GM12878 (cell line): Measurements from ENCODE around the gene EVC. TPM values are rescaled to one million over a fixed set of nuclear protein-coding genes. Genes with fewer than 3 reads are reported as not detected.

Experiments
- BHLHE40 ChIP-seq, 2 experiments: fragments of 450-650 bp in 1 of 2; IDR thresholded peaks; 2 replicates each; pipeline ENCODE4 v1.6.1; 2011 to 2017; ENCODE audit warnings: low read depth in 2 of 2, borderline replicate concordance in 1 of 2, improper control_type of control experiment in 1 of 2, low read length in 1 of 2, mild to moderate bottlenecking in 1 of 2
- JUNB ChIP-seq: IDR thresholded peaks from 2 replicates; pipeline ENCODE4 v1.6.1; 2016; ENCODE audit warnings: antibody characterized with exemption, mild to moderate bottlenecking
- MLLT1 ChIP-seq: fragments of 450-650 bp; IDR thresholded peaks from 2 replicates; pipeline ENCODE4 v1.6.1; 2016; ENCODE audit warnings: mild to moderate bottlenecking
- NFXL1 ChIP-seq: fragments of 450-650 bp; IDR thresholded peaks from 2 replicates; pipeline ENCODE4 v1.6.1; 2017; ENCODE audit warnings: antibody characterized with exemption, mild to moderate bottlenecking, borderline replicate concordance
- POLR2AphosphoS5 ChIP-seq: IDR thresholded peaks from 2 replicates; pipeline ENCODE4 v1.6.1; 2011; ENCODE audit warnings: mild to moderate bottlenecking, low read length, inconsistent platforms
- TCF7 ChIP-seq: IDR thresholded peaks from 2 replicates; pipeline ENCODE4 v1.6.1; 2014; ENCODE audit warnings: antibody characterized with exemption, borderline replicate concordance
- ZBTB33 ChIP-seq: fragments of 450-650 bp; IDR thresholded peaks from 2 replicates; pipeline ENCODE4 v1.6.1; 2017; ENCODE audit warnings: mild to moderate bottlenecking
- ZNF274 ChIP-seq: IDR thresholded peaks from one replicate; pipeline ENCODE4 v1.8.0; 2011; ENCODE audit not compliant: insufficient read length, insufficient read depth
- ZNF592 ChIP-seq: fragments of 450-650 bp; IDR thresholded peaks from 2 replicates; pipeline ENCODE4 v1.6.1; 2017; ENCODE audit warnings: mild to moderate bottlenecking, moderate library complexity
- polyA plus RNA-seq, 11 experiments: library from polyadenylated mRNA; depleted of rRNA in 4 of 11; unstranded in 6 of 11; stranded (reverse) in 5 of 11; fragments of >200 nt; fragmentation: Nextera tagmentation in 4 of 11; fragmentation: Illumina TruSeq in 1 of 11; extraction: Ambion mirVana in 4 of 11; extraction: Trizol in 1 of 11; gene quantifications; 1 replicate in 1 of 11; 2 replicates in 10 of 11; pipeline versions ENCODE4 v1.2.1 to v1.2.3, GENCODE V29; 2011 to 2016; ENCODE audit warnings: inconsistent platforms in 2 of 11, missing spikeins in 2 of 11, low read depth in 1 of 11
- total RNA-seq, 4 experiments: library from RNA; depleted of rRNA in 3 of 4; stranded (reverse); fragments of >200 nt in 3 of 4; fragmentation: Illumina TruSeq in 1 of 4; extraction: Trizol in 1 of 4; gene quantifications; 2 replicates each; pipeline versions ENCODE4 v1.2.1 to v1.2.3, GENCODE V29; 2013 to 2021

The EVC gene
- total and polyA plus RNA-seq, 10 of the 15 experiments (the other 5 are each of a cell fraction or from before 2014, with no cell fraction given): 0.87 to 55.9 (median 15.6) TPM

DNA sequence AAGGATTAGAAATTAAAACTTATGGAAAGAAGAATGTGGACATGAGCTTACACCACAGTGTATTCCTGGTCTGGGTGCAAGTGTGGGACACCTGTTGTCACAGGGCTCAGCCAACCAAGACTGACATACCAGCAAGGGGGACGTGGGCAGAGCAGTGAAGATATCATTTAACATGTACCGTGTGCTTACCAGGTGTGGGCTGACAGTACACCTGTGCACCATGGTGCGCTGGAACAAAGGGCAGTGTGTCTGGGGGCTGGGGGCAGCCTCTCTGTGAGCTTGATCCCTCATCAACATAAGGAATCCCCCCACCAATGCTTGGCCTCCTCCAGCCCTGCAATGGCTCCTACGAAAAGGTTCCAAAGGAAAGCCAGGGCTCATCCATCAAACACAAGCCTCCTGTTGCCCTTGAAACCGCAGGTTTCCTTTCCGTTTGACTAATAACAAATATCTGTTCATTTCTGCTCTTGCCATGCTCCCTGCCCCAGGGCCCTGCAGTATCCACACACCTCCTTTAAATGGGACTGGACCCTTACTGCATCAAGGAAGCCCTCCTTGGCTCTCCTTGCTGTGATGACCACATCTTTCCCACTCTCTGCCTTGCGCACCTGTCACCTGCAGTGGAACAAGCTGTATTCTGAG is 19.4 kb upstream of the EVC start (continued):
- TF ChIP-seq ZBTB33 (no peak), JUNB (peak; percentile 20; the same call in 1 of the 2 replicates), POLR2AphosphoS5 (no peak), MLLT1 (no peak), ZNF592 (no peak), NFXL1 (no peak), BHLHE40 (IDR thresholded peaks at IDR 0.05; ENCODE audit: borderline replicate concordance in 1 of 2, low read depth in 2 of 2, low read length in 1 of 2) (no peak), ZNF274 (no peak), TCF7 (no peak)
